Esophagus muscularis mucosa (tissue), 4 donors: ENCODE results near the gene RTBDN. TPM values are rescaled to one million over a fixed set of nuclear protein-coding genes. Genes with fewer than 3 reads are reported as not detected.
"Not testable (repeated sequence)": the region's sequence is repeated elsewhere in the genome, so short reads cannot be mapped to it uniquely, and the experiment has no call there.

Experiments used
- DNase-seq: peaks from one replicate; pipeline ENCODE4 v3.0.0-alpha.2; 2017; ENCODE audit errors: extremely low spot score
- H3K27ac ChIP-seq, 4 donors: fragments of 200-600 bp; sonication (generic); replicated peaks in 1 of 4; 1 replicate in 3 of 4; 2 replicates in 1 of 4; pipeline ENCODE4 v1.5.1; 2016 to 2019; ENCODE audit warnings: mild to moderate bottlenecking in 1 of 4
- H3K27me3 ChIP-seq, 4 donors: fragments of 200-600 bp; sonication (generic); one replicate each; pipeline versions ENCODE4 v1.5.1 to v1.6.0; 2016 to 2019
- H3K36me3 ChIP-seq, 4 donors: fragments of 200-600 bp; sonication (generic); one replicate each; pipeline ENCODE4 v1.5.1; 2016 to 2019
- H3K4me1 ChIP-seq, 4 donors: fragments of 200-600 bp; sonication (generic); one replicate each; pipeline ENCODE4 v1.5.1; 2016 to 2019
- H3K4me3 ChIP-seq, 4 donors: fragments of 200-600 bp; sonication (generic); 1 replicate in 2 of 4; 2 replicates in 2 of 4; pipeline ENCODE4 v1.5.1; 2016 to 2019; ENCODE audit warnings: mild to moderate bottlenecking in 4 of 4, moderate library complexity in 1 of 4
- H3K9me3 ChIP-seq, 4 donors: fragments of 200-600 bp; sonication (generic); 1 replicate in 3 of 4; 2 replicates in 1 of 4; pipeline ENCODE4 v1.5.1; 2016 to 2019
- CTCF ChIP-seq, 3 experiments: fragments of 200-600 bp in 2 of 3; fragments of 450-650 bp in 1 of 3; sonication (generic) in 2 of 3; IDR thresholded peaks; one replicate each; pipeline ENCODE4 v1.5.1; 2017 to 2019; ENCODE audit warnings: antibody characterized with exemption in 3 of 3, mild to moderate bottlenecking in 2 of 3, moderate library complexity in 1 of 3
- EP300 ChIP-seq: sonication (generic); formaldehyde crosslinking; IDR thresholded peaks from one replicate; pipeline ENCODE4 v1.6.1; 2017; ENCODE audit warnings: antibody characterized with exemption
- POLR2A ChIP-seq: fragments of 450-650 bp; IDR thresholded peaks from one replicate; pipeline ENCODE4 v1.6.1; 2017; ENCODE audit warnings: antibody characterized with exemption, moderate library complexity, mild to moderate bottlenecking, low read depth
- POLR2AphosphoS5 ChIP-seq, 2 donors: sonication (generic); formaldehyde crosslinking; IDR thresholded peaks; one replicate each; pipeline ENCODE4 v1.6.1; 2017; ENCODE audit warnings: antibody characterized with exemption in 2 of 2
- WGBS: methylation state at CpG from one replicate; pipeline ENCODE4 v1.1.5; 2018; 5-methylcytosine and 5-hydroxymethylcytosine counted together
- intact Hi-C: fragments of 100-400 bp; cut with DNase I; formaldehyde crosslinking; loops from one replicate; pipeline ENCODE4 v1.15.1; 2023
- total RNA-seq, 4 donors: library from RNA; depleted of rRNA; stranded (reverse); fragments of >200 nt; gene quantifications; one replicate each; pipeline versions ENCODE4 v1.1.0 to v1.2.1, GENCODE V29; 2016

The RTBDN gene
- total RNA-seq, 4 donors from 2014 or later: 0.52 to 0.83 TPM; not detected in 2

- no peak for DNase-seq
- 95% methylated on average over 35 of the region's 35 CpGs for WGBS
- Histone ChIP-seq H3K9me3 (peaks cover 0 to 8% (median 3%) of the 10 kb centered on the region in 4 donors), H3K4me1 (no peaks in the 10 kb centered on the region), H3K36me3 (no peaks in the 10 kb centered on the region), H3K27me3 (no peaks in the 10 kb centered on the region), H3K4me3 (no peak overlapping the region), H3K27ac (no peak overlapping the region)
- TF ChIP-seq POLR2AphosphoS5 (IDR thresholded peaks at IDR 0.05) (no peak), CTCF (IDR thresholded peaks at IDR 0.05) (no peak), EP300 (no peak), POLR2A (no peak)
- intact Hi-C loops: no loop called here
Measured at GRCh38 chr19:12858041-12858928, 23.9 kb upstream of the RTBDN start.

GRCh38 chr19:12856653-12857052, 22.3 kb upstream of the RTBDN start:
- DNase-seq: no peak
- Histone ChIP-seq H3K27ac (no peak overlapping the region), H3K4me1 (no peaks in the 10 kb centered on the region), H3K4me3 (no peak overlapping the region), H3K9me3 (peaks cover 0 to 8% (median 3%) of the 10 kb centered on the region in 4 donors), H3K36me3 (no peaks in the 10 kb centered on the region), H3K27me3 (no peaks in the 10 kb centered on the region)
- intact Hi-C loops: no loop called here
- TF ChIP-seq CTCF (IDR thresholded peaks at IDR 0.05) (no peak), POLR2A (no peak), POLR2AphosphoS5 (IDR thresholded peaks at IDR 0.05) (no peak), EP300 (no peak)
- 76% methylated on average over 1 of the region's 1 CpG for WGBS

GRCh38 chr19:12847159-12848139, 13.1 kb upstream of the RTBDN start:
- WGBS: 10% methylated on average over 54 of the region's 69 CpGs
- H3K27ac ChIP-seq: no peak overlapping the region

GRCh38 chr19:12846613-12847012, 12.2 kb upstream of the RTBDN start:
- intact Hi-C loops: loop anchor here (2.0 to 10.0 kb wide), 2 partner anchors 80 to 162 kb away; partner anchors contain the start of genes DHPS and GNG14
- not testable (repeated sequence) for H3K9me3 ChIP-seq

More at GRCh38 chr19:12847159-12848139, 13.1 kb upstream of the RTBDN start:
- H3K4me1 ChIP-seq: peaks cover 8 to 12% (median 11%) of the 10 kb centered on the region in 4 donors
- H3K36me3 ChIP-seq: no peaks in the 10 kb centered on the region
- peak overlapping the region; percentile 19 to 46 (median 30) for H3K4me3 ChIP-seq
- no peak for TF ChIP-seq POLR2A
- TF ChIP-seq CTCF (IDR thresholded peaks at IDR 0.05): peak in 2 of 3 experiments; percentile 99
- TF ChIP-seq POLR2AphosphoS5 (IDR thresholded peaks at IDR 0.05): peak in 1 of 2 donors; percentile 81
- no peaks in the 10 kb centered on the region for H3K9me3 ChIP-seq
- peaks cover 0 to 47% (median 9%) of the 10 kb centered on the region in 4 donors for H3K27me3 ChIP-seq
- intact Hi-C loops: loop anchor here (2.0 to 10.0 kb wide), 2 partner anchors 81 to 163 kb away; partner anchors contain the start of genes DHPS and GNG14
- peak; percentile 95 for DNase-seq

More at GRCh38 chr19:12846613-12847012, 12.2 kb upstream of the RTBDN start:
- H3K36me3 ChIP-seq, DNase-seq, H3K27ac ChIP-seq, H3K4me3 ChIP-seq: not testable (repeated sequence)
- Histone ChIP-seq H3K4me1 (peaks cover 8 to 12% (median 11%) of the 10 kb centered on the region in 4 donors), H3K27me3 (peaks cover 0 to 56% (median 16%) of the 10 kb centered on the region in 4 donors)
- WGBS: 87% methylated on average over 7 of the region's 7 CpGs
